SK-N-SH (cell line): ENCODE results near the gene SMLR1. TPM values are rescaled to one million over a fixed set of nuclear protein-coding genes. Genes with fewer than 3 reads are reported as not detected.

Source experiments
- CTCF ChIA-PET: fragments of 300-600, 350-600 bp; formaldehyde crosslinking; extraction: SDS; loops from one replicate; lab custom pipeline; 2021; lab: Yijun Ruan, JAX
- POLR2A ChIA-PET: fragments of 350-600 bp; sonication (Branson Sonifier 250); formaldehyde crosslinking; extraction: SDS; loops from one replicate; lab custom pipeline; 2020; ENCODE audit warnings: antibody characterized with exemption, inconsistent platforms; lab: Yijun Ruan, JAX
- DNase-seq: peaks from one replicate; pipeline ENCODE4 v3.0.0; 2012
- H2AFZ ChIP-seq: fragments of 200-600 bp; sonication (generic); 2 replicates; pipeline ENCODE4 v1.8.1; 2016; ENCODE audit warnings: antibody characterized with exemption, mild to moderate bottlenecking, low read depth
- H3F3A ChIP-seq: fragments of 200-600 bp; sonication (generic); replicated peaks from 2 replicates; pipeline ENCODE3; 2016; ENCODE audit warnings: antibody characterized with exemption, mild to moderate bottlenecking; ENCODE audit not compliant: insufficient read depth
- H3K27ac ChIP-seq, 2 experiments: fragments of 200-500 bp in 1 of 2; fragments of 200-600 bp in 1 of 2; sonication (Bioruptor generic) in 1 of 2; sonication (generic), shearing (Covaris generic) in 1 of 2; 2 replicates each; pipeline versions ENCODE4 v1.5.1 to v1.6.1; 2014 to 2016; ENCODE audit warnings: low read depth in 2 of 2, inconsistent platforms in 1 of 2, low read length in 1 of 2, mild to moderate bottlenecking in 1 of 2, mixed read lengths in 1 of 2
- H3K27me3 ChIP-seq: fragments of 200-600 bp; sonication (generic), shearing (Covaris generic); 2 replicates; pipeline ENCODE4 v1.6.1; 2016; ENCODE audit warnings: mixed run types; ENCODE audit not compliant: insufficient read depth
- H3K36me3 ChIP-seq, 2 experiments: fragments of 200-500 bp in 1 of 2; fragments of 200-600 bp in 1 of 2; sonication (Bioruptor generic) in 1 of 2; sonication (generic) in 1 of 2; replicated peaks in 1 of 2; 2 replicates each; pipeline versions ENCODE3 to v1.5.1; 2014 to 2016; ENCODE audit warnings: low read length in 1 of 2, mild to moderate bottlenecking in 1 of 2; ENCODE audit not compliant: insufficient read depth in 2 of 2, control insufficient read depth in 1 of 2
- H3K4me1 ChIP-seq, 2 experiments: fragments of 200-500 bp in 1 of 2; fragments of 200-600 bp in 1 of 2; sonication (Bioruptor generic) in 1 of 2; sonication (generic), shearing (Covaris generic) in 1 of 2; 2 replicates each; pipeline versions ENCODE4 v1.5.1 to v1.6.1; 2014 to 2016; ENCODE audit warnings: low read depth in 1 of 2, low read length in 1 of 2, mixed run types in 1 of 2; ENCODE audit not compliant: insufficient read depth in 2 of 2, control insufficient read depth in 1 of 2
- H3K4me2 ChIP-seq: fragments of 200-600 bp; sonication (generic), shearing (Covaris generic); 2 replicates; pipeline ENCODE4 v1.6.1; 2017; ENCODE audit warnings: mixed run types
- H3K4me3 ChIP-seq, 2 experiments: fragments of 200-500 bp in 1 of 2; fragments of 200-600 bp in 1 of 2; sonication (Bioruptor generic) in 1 of 2; sonication (generic), shearing (Covaris generic) in 1 of 2; 2 replicates each; pipeline versions ENCODE4 v1.5.1 to v1.8.1; 2014 to 2016; ENCODE audit warnings: low read depth in 2 of 2, inconsistent platforms in 1 of 2, low read length in 1 of 2, mild to moderate bottlenecking in 1 of 2, mixed read lengths in 1 of 2, moderate library complexity in 1 of 2
- H3K79me2 ChIP-seq: fragments of 200-600 bp; sonication (generic); 2 replicates; pipeline ENCODE4 v1.8.1; 2017; ENCODE audit warnings: mild to moderate bottlenecking; ENCODE audit not compliant: insufficient read depth
- H3K9ac ChIP-seq: fragments of 200-600 bp; sonication (generic); 2 replicates; pipeline ENCODE4 v1.6.1; 2017; ENCODE audit warnings: mixed run types
- H3K9me2 ChIP-seq: fragments of 200-600 bp; sonication (generic); 2 replicates; pipeline ENCODE4 v1.6.1; 2017; ENCODE audit warnings: mixed run types
- H3K9me3 ChIP-seq: fragments of 200-600 bp; sonication (generic); 2 replicates; pipeline ENCODE4 v1.6.1; 2017; ENCODE audit warnings: mixed run types, mild to moderate bottlenecking, moderate library complexity
- H4K20me1 ChIP-seq: fragments of 200-600 bp; sonication (generic); 2 replicates; pipeline ENCODE4 v1.6.1; 2017; ENCODE audit warnings: mild to moderate bottlenecking, mixed run types; ENCODE audit not compliant: insufficient read depth
- ELF1 ChIP-seq: IDR thresholded peaks from 2 replicates; pipeline ENCODE4 v1.4.0; 2012
- EP300 ChIP-seq, 2 experiments: IDR thresholded peaks; 2 replicates each; pipeline versions ENCODE4 v1.4.0 to v1.6.1; 2012; ENCODE audit warnings: borderline replicate concordance in 1 of 2, low read depth in 1 of 2, low read length in 1 of 2
- EZH2phosphoT487 ChIP-seq: fragments of 200-600 bp; sonication (generic); IDR thresholded peaks from 2 replicates; pipeline ENCODE4 v1.6.1; 2017; ENCODE audit warnings: low read depth, mixed run types, mild to moderate bottlenecking, antibody characterized with exemption, moderate library complexity, borderline replicate concordance
- FOXJ3 ChIP-seq: sonication (generic); formaldehyde crosslinking; IDR thresholded peaks from 2 replicates; pipeline ENCODE4 v1.5.1; 2020; ENCODE audit warnings: mild to moderate bottlenecking, missing genetic modification reagents
- JUND ChIP-seq: IDR thresholded peaks from 2 replicates; pipeline ENCODE4 v1.4.0; 2012
- MAX ChIP-seq: IDR thresholded peaks from 2 replicates; pipeline ENCODE4 v1.4.0; 2012; ENCODE audit warnings: low read depth
- MEF2A ChIP-seq: IDR thresholded peaks from 2 replicates; pipeline ENCODE4 v1.4.0; 2012; ENCODE audit warnings: low read depth, borderline replicate concordance
- MXI1 ChIP-seq: IDR thresholded peaks from 2 replicates; pipeline ENCODE4 v1.6.1; 2012; ENCODE audit warnings: mild to moderate bottlenecking, low read depth, low read length, improper control_type of control experiment
- NFIC ChIP-seq: IDR thresholded peaks from 2 replicates; pipeline ENCODE4 v1.4.0; 2012; ENCODE audit warnings: borderline replicate concordance
- NRF1 ChIP-seq: IDR thresholded peaks from 2 replicates; pipeline ENCODE4 v1.6.1; 2012; ENCODE audit warnings: low read depth, mild to moderate bottlenecking, low read length
- RCOR1 ChIP-seq: fragments of 150-350 bp; IDR thresholded peaks from 2 replicates; pipeline ENCODE4 v1.6.1; 2017; ENCODE audit warnings: antibody characterized with exemption, low read length
- RXRA ChIP-seq: IDR thresholded peaks from 2 replicates; pipeline ENCODE4 v1.4.0; 2012; ENCODE audit warnings: low read depth, mild to moderate bottlenecking, borderline replicate concordance
- SIN3A ChIP-seq: IDR thresholded peaks from 2 replicates; pipeline ENCODE4 v1.6.1; 2012; ENCODE audit warnings: low read depth, mild to moderate bottlenecking, low read length, moderate library complexity, borderline replicate concordance
- SMC3 ChIP-seq: IDR thresholded peaks from 2 replicates; pipeline ENCODE4 v1.6.1; 2012; ENCODE audit warnings: low read depth, low read length, improper control_type of control experiment
- TCF12 ChIP-seq: IDR thresholded peaks from 2 replicates; pipeline ENCODE4 v1.4.0; 2012
- TEAD4 ChIP-seq: IDR thresholded peaks from 2 replicates; pipeline ENCODE4 v1.4.0; 2012; ENCODE audit warnings: mild to moderate bottlenecking, borderline replicate concordance; ENCODE audit not compliant: insufficient read depth
- YY1 ChIP-seq: IDR thresholded peaks from 2 replicates; pipeline ENCODE4 v1.4.0; 2012; ENCODE audit warnings: low read depth, mild to moderate bottlenecking
- ZBTB33 ChIP-seq: IDR thresholded peaks from 2 replicates; pipeline ENCODE4 v1.4.0; 2012; ENCODE audit warnings: low read depth, borderline replicate concordance
- WGBS: methylation state at CpG from one replicate; pipeline ENCODE4 v1.1.6; 2017; ENCODE audit warnings: low lambda C conversion rate; 5-methylcytosine and 5-hydroxymethylcytosine counted together
- polyA plus RNA-seq, 3 experiments: library from polyadenylated mRNA; depleted of rRNA; stranded (reverse); fragments of >200 nt; gene quantifications; 2 replicates each; pipeline ENCODE4 v1.2.3, GENCODE V29; 2012
- TF ChIP-seq, protein P1 (sequence below): fragments of 150-350 bp; IDR thresholded peaks from 2 replicates; pipeline ENCODE4 v1.6.1; 2016; ENCODE audit warnings: mild to moderate bottlenecking, low read depth, low read length
- TF ChIP-seq, protein P2 (sequence below): fragments of 150-350 bp; IDR thresholded peaks from 2 replicates; pipeline ENCODE4 v1.6.1; 2017; ENCODE audit warnings: antibody characterized with exemption, low read length, low read depth, borderline replicate concordance
- TF ChIP-seq, protein P3 (sequence below): IDR thresholded peaks from 2 replicates; pipeline ENCODE4; 2012

Gene SMLR1
- polyA plus RNA-seq, 1 of the 3 experiments (the other 2 are of a cell fraction): 0.03 TPM

- Histone ChIP-seq H3K4me3 (no peak overlapping the region), H3K9me3 (no peaks in the 10 kb centered on the region), H3K27me3 (no peaks in the 10 kb centered on the region), H3K27ac (no peak overlapping the region), H3K9me2 (no peaks in the 10 kb centered on the region), H3K79me2 (no peaks in the 10 kb centered on the region), H3K4me2 (no peak overlapping the region), H3F3A (no peaks in the 10 kb centered on the region), H2AFZ (no peak overlapping the region), H4K20me1 (no peaks in the 10 kb centered on the region), H3K36me3 (no peaks in the 10 kb centered on the region), H3K4me1 (no peaks in the 10 kb centered on the region), H3K9ac (no peak overlapping the region)
- no peak for DNase-seq
- ChIA-PET CTCF (interaction anchor here (0.6 kb wide), 1 partner anchor 1519 kb away, joined by 3 read pairs; no protein-coding TSS in a partner anchor), POLR2A (no interaction called here)
- no peak for TF ChIP-seq RCOR1
- TF ChIP-seq NFIC: no peak
- no peak for TF ChIP-seq EP300 (IDR thresholded peaks at IDR 0.05; ENCODE audit: borderline replicate concordance in 1 of 2, low read depth in 1 of 2, low read length in 1 of 2)
- no peak for TF ChIP-seq YY1
- TF ChIP-seq, protein P1, sequence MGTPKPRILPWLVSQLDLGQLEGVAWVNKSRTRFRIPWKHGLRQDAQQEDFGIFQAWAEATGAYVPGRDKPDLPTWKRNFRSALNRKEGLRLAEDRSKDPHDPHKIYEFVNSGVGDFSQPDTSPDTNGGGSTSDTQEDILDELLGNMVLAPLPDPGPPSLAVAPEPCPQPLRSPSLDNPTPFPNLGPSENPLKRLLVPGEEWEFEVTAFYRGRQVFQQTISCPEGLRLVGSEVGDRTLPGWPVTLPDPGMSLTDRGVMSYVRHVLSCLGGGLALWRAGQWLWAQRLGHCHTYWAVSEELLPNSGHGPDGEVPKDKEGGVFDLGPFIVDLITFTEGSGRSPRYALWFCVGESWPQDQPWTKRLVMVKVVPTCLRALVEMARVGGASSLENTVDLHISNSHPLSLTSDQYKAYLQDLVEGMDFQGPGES: no peak
- TF ChIP-seq MXI1: no peak
- TF ChIP-seq, protein P2, sequence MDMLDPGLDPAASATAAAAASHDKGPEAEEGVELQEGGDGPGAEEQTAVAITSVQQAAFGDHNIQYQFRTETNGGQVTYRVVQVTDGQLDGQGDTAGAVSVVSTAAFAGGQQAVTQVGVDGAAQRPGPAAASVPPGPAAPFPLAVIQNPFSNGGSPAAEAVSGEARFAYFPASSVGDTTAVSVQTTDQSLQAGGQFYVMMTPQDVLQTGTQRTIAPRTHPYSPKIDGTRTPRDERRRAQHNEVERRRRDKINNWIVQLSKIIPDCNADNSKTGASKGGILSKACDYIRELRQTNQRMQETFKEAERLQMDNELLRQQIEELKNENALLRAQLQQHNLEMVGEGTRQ: no peak
- TF ChIP-seq SIN3A: no peak
- TF ChIP-seq ZBTB33: no peak
- TF ChIP-seq TCF12: no peak
- no peak for TF ChIP-seq MEF2A
- no peak for TF ChIP-seq FOXJ3 (CRISPR knock-in tag)
- WGBS: 56% methylated on average over 5 of the region's 5 CpGs
These were observed 7.5 kb downstream of the SMLR1 start for GRCh38 chr6:130834482-130835251.

GRCh38 chr6:130836055-130836640, 8.9 kb downstream of the SMLR1 start:
- WGBS: 83% methylated on average over 3 of the region's 3 CpGs
- H3K9me2 ChIP-seq: no peaks in the 10 kb centered on the region
- H3K79me2 ChIP-seq: no peaks in the 10 kb centered on the region
- no peaks in the 10 kb centered on the region for H3F3A ChIP-seq
- no peaks in the 10 kb centered on the region for H3K27me3 ChIP-seq
- H3K4me1 ChIP-seq: no peaks in the 10 kb centered on the region
- POLR2A ChIA-PET: no interaction called here
- no peak for DNase-seq
- no peaks in the 10 kb centered on the region for H3K9me3 ChIP-seq
- no peaks in the 10 kb centered on the region for H3K36me3 ChIP-seq
- no peak overlapping the region for H3K4me3 ChIP-seq
- CTCF ChIA-PET: no interaction called here
- H2AFZ ChIP-seq: no peak overlapping the region
- no peaks in the 10 kb centered on the region for H4K20me1 ChIP-seq
- H3K27ac ChIP-seq: no peak overlapping the region
- no peak overlapping the region for H3K4me2 ChIP-seq
- H3K9ac ChIP-seq: no peak overlapping the region
- TF ChIP-seq RXRA: no peak
- TF ChIP-seq JUND: no peak
- TF ChIP-seq, protein P3, sequence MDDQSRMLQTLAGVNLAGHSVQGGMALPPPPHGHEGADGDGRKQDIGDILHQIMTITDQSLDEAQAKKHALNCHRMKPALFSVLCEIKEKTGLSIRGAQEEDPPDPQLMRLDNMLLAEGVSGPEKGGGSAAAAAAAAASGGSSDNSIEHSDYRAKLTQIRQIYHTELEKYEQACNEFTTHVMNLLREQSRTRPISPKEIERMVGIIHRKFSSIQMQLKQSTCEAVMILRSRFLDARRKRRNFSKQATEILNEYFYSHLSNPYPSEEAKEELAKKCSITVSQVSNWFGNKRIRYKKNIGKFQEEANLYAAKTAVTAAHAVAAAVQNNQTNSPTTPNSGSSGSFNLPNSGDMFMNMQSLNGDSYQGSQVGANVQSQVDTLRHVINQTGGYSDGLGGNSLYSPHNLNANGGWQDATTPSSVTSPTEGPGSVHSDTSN: no peak
- no peak for TF ChIP-seq ELF1
- no peak for TF ChIP-seq EP300 (IDR thresholded peaks at IDR 0.05; ENCODE audit: borderline replicate concordance in 1 of 2, low read depth in 1 of 2, low read length in 1 of 2)
- TF ChIP-seq EZH2phosphoT487: no peak
- no peak for TF ChIP-seq SMC3
- no peak for TF ChIP-seq MEF2A
- TF ChIP-seq NFIC: no peak
- no peak for TF ChIP-seq TEAD4
- no peak for TF ChIP-seq NRF1
- no peak for TF ChIP-seq MAX
